Uterus (tissue), 2 donors: ENCODE data around the gene COL23A1.

Source experiments
- POLR2A ChIP-seq, 2 donors: fragments of 450-650 bp; IDR thresholded peaks; one replicate each; pipeline ENCODE4 v1.6.1; 2016; ENCODE audit warnings: antibody characterized with exemption in 2 of 2, mild to moderate bottlenecking in 1 of 2, moderate library complexity in 1 of 2
- TF ChIP-seq, protein P1 (sequence below), 4 experiments: fragments of 200-600 bp in 2 of 4; fragments of 450-650 bp in 2 of 4; sonication (generic) in 2 of 4; IDR thresholded peaks; one replicate each; pipeline ENCODE4 v1.5.1; 2016 to 2019; ENCODE audit warnings: antibody characterized with exemption in 4 of 4, mild to moderate bottlenecking in 2 of 4, moderate library complexity in 1 of 4

DNA sequence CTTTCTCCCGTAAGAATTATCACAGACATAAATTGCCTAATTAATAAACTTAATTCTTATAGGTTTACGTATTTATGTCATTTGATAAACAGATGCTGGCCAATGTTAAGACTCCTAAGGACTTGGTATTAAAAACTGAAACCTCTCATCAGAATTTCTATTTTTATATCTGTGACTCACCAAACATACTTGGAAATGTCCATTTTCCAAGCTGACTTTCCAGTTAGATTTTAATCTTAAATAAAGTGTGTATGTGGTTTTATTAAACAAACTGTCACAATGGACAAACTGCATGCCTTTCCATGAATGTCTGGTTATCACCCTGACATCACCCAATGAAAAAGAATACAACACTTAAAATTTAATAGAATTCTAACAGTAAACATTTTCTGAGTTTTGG is 12.6 kb upstream of the COL23A1 start:
- TF ChIP-seq, protein P1, sequence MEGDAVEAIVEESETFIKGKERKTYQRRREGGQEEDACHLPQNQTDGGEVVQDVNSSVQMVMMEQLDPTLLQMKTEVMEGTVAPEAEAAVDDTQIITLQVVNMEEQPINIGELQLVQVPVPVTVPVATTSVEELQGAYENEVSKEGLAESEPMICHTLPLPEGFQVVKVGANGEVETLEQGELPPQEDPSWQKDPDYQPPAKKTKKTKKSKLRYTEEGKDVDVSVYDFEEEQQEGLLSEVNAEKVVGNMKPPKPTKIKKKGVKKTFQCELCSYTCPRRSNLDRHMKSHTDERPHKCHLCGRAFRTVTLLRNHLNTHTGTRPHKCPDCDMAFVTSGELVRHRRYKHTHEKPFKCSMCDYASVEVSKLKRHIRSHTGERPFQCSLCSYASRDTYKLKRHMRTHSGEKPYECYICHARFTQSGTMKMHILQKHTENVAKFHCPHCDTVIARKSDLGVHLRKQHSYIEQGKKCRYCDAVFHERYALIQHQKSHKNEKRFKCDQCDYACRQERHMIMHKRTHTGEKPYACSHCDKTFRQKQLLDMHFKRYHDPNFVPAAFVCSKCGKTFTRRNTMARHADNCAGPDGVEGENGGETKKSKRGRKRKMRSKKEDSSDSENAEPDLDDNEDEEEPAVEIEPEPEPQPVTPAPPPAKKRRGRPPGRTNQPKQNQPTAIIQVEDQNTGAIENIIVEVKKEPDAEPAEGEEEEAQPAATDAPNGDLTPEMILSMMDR (IDR thresholded peaks at IDR 0.05), result no peak
- TF ChIP-seq POLR2A (IDR thresholded peaks at IDR 0.05), result no peak
